Type B pancreatic cell (in vitro differentiated cells): Measurements from ENCODE around the gene CNGA1. TPM values are rescaled to one million over a fixed set of nuclear protein-coding genes. Genes with fewer than 3 reads are reported as not detected.

Source experiments
- DNase-seq: peaks from one replicate; pipeline ENCODE4 v3.0.0; 2021; ENCODE audit warnings: mixed read lengths; ENCODE audit not compliant: unreplicated experiment; ENCODE audit errors: extremely low spot score
- H3K27ac Mint-ChIP-seq: 2 replicates; pipeline ENCODE4 v1.8.0; 2021; ENCODE audit warnings: mild to moderate bottlenecking, mixed read lengths
- H3K27me3 Mint-ChIP-seq: 2 replicates; pipeline ENCODE4 v1.8.0; 2021; ENCODE audit warnings: mixed read lengths
- H3K36me3 Mint-ChIP-seq: 2 replicates; pipeline ENCODE4 v1.8.0; 2021; ENCODE audit warnings: mixed read lengths
- H3K4me1 Mint-ChIP-seq: one replicate; pipeline ENCODE4 v1.8.0; 2021; ENCODE audit warnings: mixed read lengths; ENCODE audit not compliant: unreplicated experiment
- H3K4me3 Mint-ChIP-seq: 2 replicates; pipeline ENCODE4 v1.8.0; 2021; ENCODE audit warnings: mild to moderate bottlenecking, mixed read lengths
- H3K9me3 Mint-ChIP-seq: 2 replicates; pipeline ENCODE4 v1.8.0; 2021; ENCODE audit warnings: mixed read lengths
- total RNA-seq: library from RNA; stranded (reverse); gene quantifications from 2 replicates; pipeline ENCODE4 v1.2.1, GENCODE V29; 2021; ENCODE audit warnings: low replicate concordance
- TF ChIP-seq, protein P1 (sequence below): fragments of 200-600 bp; sonication (generic); conservative IDR thresholded peaks from 2 replicates; pipeline ENCODE4 v1.5.0; 2021; ENCODE audit warnings: antibody characterized with exemption, mild to moderate bottlenecking

Gene CNGA1
- total RNA-seq, 1 donor from 2014 or later: 1.0 TPM

- no peak for DNase-seq
- TF ChIP-seq, protein P1, sequence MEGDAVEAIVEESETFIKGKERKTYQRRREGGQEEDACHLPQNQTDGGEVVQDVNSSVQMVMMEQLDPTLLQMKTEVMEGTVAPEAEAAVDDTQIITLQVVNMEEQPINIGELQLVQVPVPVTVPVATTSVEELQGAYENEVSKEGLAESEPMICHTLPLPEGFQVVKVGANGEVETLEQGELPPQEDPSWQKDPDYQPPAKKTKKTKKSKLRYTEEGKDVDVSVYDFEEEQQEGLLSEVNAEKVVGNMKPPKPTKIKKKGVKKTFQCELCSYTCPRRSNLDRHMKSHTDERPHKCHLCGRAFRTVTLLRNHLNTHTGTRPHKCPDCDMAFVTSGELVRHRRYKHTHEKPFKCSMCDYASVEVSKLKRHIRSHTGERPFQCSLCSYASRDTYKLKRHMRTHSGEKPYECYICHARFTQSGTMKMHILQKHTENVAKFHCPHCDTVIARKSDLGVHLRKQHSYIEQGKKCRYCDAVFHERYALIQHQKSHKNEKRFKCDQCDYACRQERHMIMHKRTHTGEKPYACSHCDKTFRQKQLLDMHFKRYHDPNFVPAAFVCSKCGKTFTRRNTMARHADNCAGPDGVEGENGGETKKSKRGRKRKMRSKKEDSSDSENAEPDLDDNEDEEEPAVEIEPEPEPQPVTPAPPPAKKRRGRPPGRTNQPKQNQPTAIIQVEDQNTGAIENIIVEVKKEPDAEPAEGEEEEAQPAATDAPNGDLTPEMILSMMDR: no peak
- Mint-ChIP-seq H3K36me3 (no peaks in the 10 kb centered on the region), H3K27ac (peak overlapping the region; percentile 17), H3K4me1 (peaks cover 16% of the 10 kb centered on the region), H3K9me3 (no peaks in the 10 kb centered on the region), H3K27me3 (no peaks in the 10 kb centered on the region), H3K4me3 (peak overlapping the region; percentile 2)
Observed at GRCh38 chr4:48042979-48043461, 26.5 kb upstream of the CNGA1 start.

GRCh38 chr4:48041535-48042137, 25.2 kb upstream of the CNGA1 start:
- H3K27me3 Mint-ChIP-seq: no peaks in the 10 kb centered on the region
- peak overlapping the region; percentile 17 for H3K4me3 Mint-ChIP-seq
- H3K36me3 Mint-ChIP-seq: no peaks in the 10 kb centered on the region
- peak overlapping the region; percentile 29 for H3K27ac Mint-ChIP-seq
- TF ChIP-seq, protein P1: no peak
- peaks cover 16% of the 10 kb centered on the region for H3K4me1 Mint-ChIP-seq
- H3K9me3 Mint-ChIP-seq: no peaks in the 10 kb centered on the region
- no peak for DNase-seq

DNA sequence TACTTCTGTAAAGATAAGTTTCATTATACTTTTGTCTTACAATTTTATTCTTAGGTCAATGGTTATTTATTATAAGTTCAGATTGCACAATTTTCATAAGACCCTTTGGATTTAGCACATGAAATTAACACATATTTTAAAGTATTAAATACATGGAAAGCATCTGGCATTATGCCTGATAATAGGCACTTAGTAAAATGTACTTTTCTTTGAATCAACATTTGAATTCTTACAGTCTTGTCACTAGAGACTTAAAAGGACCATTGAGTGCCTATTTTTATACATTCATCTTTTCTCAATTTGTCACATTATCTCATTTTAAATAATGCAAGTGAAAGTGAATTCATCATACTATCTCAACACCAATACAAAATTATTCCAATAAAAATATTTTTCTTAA, 23.1 kb upstream of the CNGA1 start:
- DNase-seq: no peak
- TF ChIP-seq, protein P1: no peak
- H3K36me3 Mint-ChIP-seq: no peaks in the 10 kb centered on the region
- H3K4me3 Mint-ChIP-seq: no peak overlapping the region
- peaks cover 16% of the 10 kb centered on the region for H3K4me1 Mint-ChIP-seq
- H3K27ac Mint-ChIP-seq: no peak overlapping the region
- no peaks in the 10 kb centered on the region for H3K9me3 Mint-ChIP-seq
- no peaks in the 10 kb centered on the region for H3K27me3 Mint-ChIP-seq

DNA sequence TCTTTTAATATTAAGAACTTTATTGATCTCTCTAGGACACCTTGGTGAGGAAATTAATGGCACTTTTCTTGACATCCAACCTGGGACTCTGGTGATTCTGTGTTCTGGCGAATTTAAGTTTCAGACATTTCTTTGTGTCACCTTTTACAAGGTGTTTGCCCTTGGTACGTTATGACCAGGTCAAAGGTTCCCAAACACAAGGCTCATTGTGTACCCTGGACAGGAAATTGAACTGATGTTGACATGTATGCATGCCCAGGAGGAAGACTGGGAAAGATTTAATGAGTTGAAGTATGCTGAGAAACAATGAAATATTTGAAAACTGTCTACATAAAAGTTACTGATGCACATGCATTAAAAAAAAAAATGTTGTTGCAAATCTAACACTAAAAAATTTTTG, 22.2 kb upstream of the CNGA1 start:
- Mint-ChIP-seq H3K4me1 (peaks cover 16% of the 10 kb centered on the region), H3K27me3 (no peaks in the 10 kb centered on the region), H3K9me3 (no peaks in the 10 kb centered on the region), H3K36me3 (peaks cover 4% of the 10 kb centered on the region), H3K27ac (no peak overlapping the region), H3K4me3 (no peak overlapping the region)
- no peak for DNase-seq
- TF ChIP-seq, protein P1: no peak

DNA sequence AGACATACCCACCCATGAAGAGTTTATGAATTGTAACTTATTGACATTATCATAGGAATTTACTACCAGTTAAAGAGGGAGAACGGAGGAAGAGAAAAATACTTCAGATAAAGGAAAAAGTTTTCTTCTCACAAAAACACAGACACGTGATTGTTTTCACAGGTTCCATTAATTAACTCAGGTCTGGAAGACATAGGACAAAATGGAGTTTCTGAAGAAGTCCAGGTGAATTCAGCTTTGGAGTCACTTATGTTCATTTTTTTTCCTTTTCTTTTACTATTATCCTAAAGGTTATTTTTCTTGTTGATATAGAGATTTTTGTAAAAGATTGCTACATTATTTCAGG, 20.6 kb upstream of the CNGA1 start:
- H3K4me3 Mint-ChIP-seq: no peak overlapping the region
- no peak overlapping the region for H3K27ac Mint-ChIP-seq
- TF ChIP-seq, protein P1: no peak
- peaks cover 6% of the 10 kb centered on the region for H3K36me3 Mint-ChIP-seq
- no peaks in the 10 kb centered on the region for H3K27me3 Mint-ChIP-seq
- peaks cover 6% of the 10 kb centered on the region for H3K4me1 Mint-ChIP-seq
- no peaks in the 10 kb centered on the region for H3K9me3 Mint-ChIP-seq
- DNase-seq: no peak
